ENCODE measurements around the gene ITCH. TPM values are rescaled to one million over a fixed set of nuclear protein-coding genes. Genes with fewer than 3 reads are reported as not detected.
"Not testable (repeated sequence)": the region's sequence is repeated elsewhere in the genome, so short reads cannot be mapped to it uniquely, and the experiment has no call there.

ITCH gene
- polyA plus RNA-seq, 3 donors from 2014 or later = 27.3 to 72.5 (median 35.7) TPM

DNA sequence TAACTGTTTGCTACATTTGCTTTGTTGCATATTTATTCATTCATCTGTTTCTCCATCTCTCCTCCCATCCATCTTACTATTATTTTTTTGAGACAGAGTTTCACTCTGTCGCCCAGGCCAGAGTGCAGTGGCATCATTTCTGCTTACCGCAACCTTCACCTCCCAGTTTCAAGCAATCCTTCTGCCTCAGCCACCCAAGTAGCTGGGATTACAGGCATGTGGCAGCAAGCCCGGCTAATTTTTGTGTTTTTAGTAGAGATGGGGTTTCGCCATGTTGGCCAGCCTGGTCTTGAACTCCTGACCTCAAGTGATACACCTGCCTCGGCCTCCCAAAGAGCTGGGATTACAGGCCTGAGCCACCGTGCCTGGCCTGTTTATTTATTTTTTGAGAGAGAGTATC is 9.6 kb upstream of the ITCH start:
- not testable (repeated sequence) for DNase-seq; H3K4me3 Mint-ChIP-seq; H3K9me3 Mint-ChIP-seq; H3K36me3 Mint-ChIP-seq; H3K27me3 Mint-ChIP-seq (ENCODE audit: low read depth in 3 of 3); H3K27ac Mint-ChIP-seq
- H3K4me1 Mint-ChIP-seq = peaks cover 9 to 12% of the 10 kb centered on the region in 2 donors

GRCh38 chr20:34355427-34355826 is 7.6 kb upstream of the ITCH start:
- H3K36me3 Mint-ChIP-seq = no peaks in the 10 kb centered on the region

DNA sequence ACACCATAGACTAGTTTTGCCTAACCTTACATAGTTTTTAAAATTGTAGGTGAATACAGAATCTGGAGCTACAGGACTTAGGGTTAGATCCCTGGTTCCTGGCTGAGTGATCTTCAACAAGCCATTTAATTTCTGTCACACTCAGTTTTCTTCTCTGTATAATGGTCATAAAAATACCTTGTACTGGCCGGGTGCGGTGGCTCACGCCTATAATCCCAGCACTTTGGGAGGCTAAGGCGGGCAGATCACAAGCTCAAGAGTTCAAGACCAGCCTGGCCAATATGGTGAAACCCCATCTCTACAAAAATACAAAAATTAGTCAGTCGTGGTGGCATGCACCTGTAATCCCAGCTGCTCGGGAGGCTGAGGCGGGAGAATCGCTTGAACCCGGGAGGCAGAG is 3.3 kb upstream of the ITCH start:
- Mint-ChIP-seq H3K4me1 (peaks cover 13 to 15% of the 10 kb centered on the region in 2 donors), H3K27me3 (ENCODE audit: low read depth in 3 of 3) (peaks cover 2 to 17% (median 4%) of the 10 kb centered on the region in 3 donors)
- DNase-seq, H3K27ac Mint-ChIP-seq, H3K4me3 Mint-ChIP-seq, H3K9me3 Mint-ChIP-seq, H3K36me3 Mint-ChIP-seq: not testable (repeated sequence)

More at GRCh38 chr20:34355427-34355826, 7.6 kb upstream of the ITCH start:
- peaks cover 0 to 4% (median 0%) of the 10 kb centered on the region in 6 donors for H3K9me3 Mint-ChIP-seq
- no peak overlapping the region for H3K4me3 Mint-ChIP-seq
- H3K27me3 Mint-ChIP-seq (ENCODE audit: low read depth in 3 of 3) = no peaks in the 10 kb centered on the region
- peaks cover 0 to 3% of the 10 kb centered on the region in 2 donors for H3K4me1 Mint-ChIP-seq
- no peak for DNase-seq
- H3K27ac Mint-ChIP-seq = no peak overlapping the region

GRCh38 chr20:34362502-34363061 is 491 bp upstream of the ITCH start:
- DNase-seq = no peak
- H3K4me3 Mint-ChIP-seq = peak overlapping the region; percentile 83 to 100 (median 96)
- no peaks in the 10 kb centered on the region for H3K9me3 Mint-ChIP-seq
- peaks cover 4 to 21% (median 6%) of the 10 kb centered on the region in 3 donors for H3K27me3 Mint-ChIP-seq (ENCODE audit: low read depth in 3 of 3)
- H3K4me1 Mint-ChIP-seq = peaks cover 37 to 40% of the 10 kb centered on the region in 2 donors
- peaks cover 5 to 10% (median 7%) of the 10 kb centered on the region in 3 donors for H3K36me3 Mint-ChIP-seq
- peak overlapping the region; percentile 78 to 100 (median 99) for H3K27ac Mint-ChIP-seq

DNA sequence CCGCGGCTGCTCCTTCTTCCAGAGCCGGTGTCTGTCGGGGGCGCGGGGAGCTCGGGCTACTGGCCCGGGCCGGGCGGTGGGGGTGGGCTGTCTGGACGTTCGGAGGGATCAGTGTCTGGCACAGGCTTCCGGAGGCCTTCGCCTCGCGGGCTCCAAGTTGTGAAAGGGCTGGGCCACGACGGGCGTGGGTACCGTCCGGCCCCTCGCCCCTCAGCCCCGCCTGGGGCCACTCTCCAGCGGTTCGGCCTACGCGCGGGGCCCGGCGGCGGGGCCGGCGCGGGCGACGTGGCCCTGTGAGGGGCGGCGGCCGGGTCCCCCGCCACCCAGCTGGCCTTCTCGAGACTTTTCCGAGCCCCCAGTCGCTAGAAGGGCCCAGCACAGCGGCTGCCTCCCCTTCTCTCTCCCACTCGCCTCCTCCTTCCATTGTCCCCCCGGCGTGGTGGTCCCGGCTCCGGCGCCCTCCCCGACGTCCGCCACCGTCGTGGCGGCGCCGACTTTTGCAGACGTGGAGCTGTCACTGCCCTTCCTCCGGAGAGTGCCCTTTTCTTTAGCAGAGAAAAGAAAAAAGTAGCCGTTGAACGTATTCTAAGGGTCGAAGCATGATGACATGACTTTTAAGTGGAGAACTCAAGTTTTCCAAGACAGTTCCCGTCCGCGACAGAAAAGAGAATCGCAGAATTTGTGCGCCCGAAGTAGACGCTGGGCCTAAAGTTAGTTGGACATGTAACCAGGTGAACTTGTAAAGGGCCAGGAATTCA is 571 bp downstream of the ITCH start:
- Mint-ChIP-seq H3K36me3 (peaks cover 5 to 10% (median 7%) of the 10 kb centered on the region in 3 donors), H3K9me3 (no peaks in the 10 kb centered on the region), H3K27me3 (ENCODE audit: low read depth in 3 of 3) (peaks cover 4 to 22% (median 6%) of the 10 kb centered on the region in 3 donors), H3K4me3 (peak overlapping the region; percentile 83 to 100 (median 96)), H3K4me1 (peaks cover 48 to 51% of the 10 kb centered on the region in 2 donors), H3K27ac (peak overlapping the region; percentile 78 to 100 (median 99))
- DNase-seq = no peak

GRCh38 chr20:34364223-34364506 is 1.1 kb downstream of the ITCH start:
- Mint-ChIP-seq H3K4me3 (peak overlapping the region; percentile 83 to 96 (median 89)), H3K27me3 (ENCODE audit: low read depth in 3 of 3) (peaks cover 4 to 26% (median 6%) of the 10 kb centered on the region in 3 donors), H3K4me1 (peaks cover 53 to 56% of the 10 kb centered on the region in 2 donors), H3K9me3 (no peaks in the 10 kb centered on the region), H3K36me3 (peaks cover 5 to 11% (median 11%) of the 10 kb centered on the region in 3 donors), H3K27ac (peak overlapping the region; percentile 78 to 94 (median 91))
- no peak for DNase-seq

GRCh38 chr20:34365765-34366213 is 2.7 kb downstream of the ITCH start:
- peak; percentile 71 to 78 (median 75) for DNase-seq
- Mint-ChIP-seq H3K27me3 (ENCODE audit: low read depth in 3 of 3) (peaks cover 4 to 33% (median 6%) of the 10 kb centered on the region in 3 donors), H3K9me3 (no peaks in the 10 kb centered on the region), H3K4me1 (peaks cover 69 to 70% of the 10 kb centered on the region in 2 donors), H3K27ac (peak overlapping the region; percentile 78 to 94 (median 92)), H3K36me3 (peaks cover 12 to 26% (median 23%) of the 10 kb centered on the region in 3 donors), H3K4me3 (peak overlapping the region; percentile 83 to 96 (median 89))

- Mint-ChIP-seq H3K9me3 (no peaks in the 10 kb centered on the region), H3K4me3 (peak overlapping the region; percentile 77 to 93 (median 79)), H3K36me3 (peaks cover 12 to 29% (median 27%) of the 10 kb centered on the region in 3 donors), H3K27me3 (ENCODE audit: low read depth in 3 of 3) (peaks cover 4 to 33% (median 6%) of the 10 kb centered on the region in 3 donors), H3K4me1 (peaks cover 72 to 76% of the 10 kb centered on the region in 2 donors), H3K27ac (peak overlapping the region; percentile 78 to 95 (median 93))
- DNase-seq = no peak
Measured at GRCh38 chr20:34367155-34367554, 4.1 kb downstream of the ITCH start.

- Mint-ChIP-seq H3K27me3 (ENCODE audit: low read depth in 3 of 3) (peaks cover 4 to 31% (median 6%) of the 10 kb centered on the region in 3 donors), H3K36me3 (peaks cover 12 to 29% (median 27%) of the 10 kb centered on the region in 3 donors), H3K4me1 (peaks cover 71 to 74% of the 10 kb centered on the region in 2 donors), H3K27ac (peak overlapping the region; percentile 78 to 95 (median 93)), H3K4me3 (peak overlapping the region; percentile 73 to 93 (median 79))
- DNase-seq, H3K9me3 Mint-ChIP-seq: not testable (repeated sequence)
Measured at GRCh38 chr20:34367911-34368310, 4.8 kb downstream of the ITCH start.

GRCh38 chr20:34368547-34368946 is 5.5 kb downstream of the ITCH start:
- no peak for DNase-seq
- Mint-ChIP-seq H3K36me3 (peaks cover 14 to 29% (median 27%) of the 10 kb centered on the region in 3 donors), H3K9me3 (no peaks in the 10 kb centered on the region), H3K27ac (peak overlapping the region; percentile 78 to 95 (median 93)), H3K4me1 (peaks cover 70 to 73% of the 10 kb centered on the region in 2 donors), H3K27me3 (ENCODE audit: low read depth in 3 of 3) (peaks cover 0 to 26% (median 4%) of the 10 kb centered on the region in 3 donors), H3K4me3 (peak overlapping the region; percentile 73 to 93 (median 79))

DNA sequence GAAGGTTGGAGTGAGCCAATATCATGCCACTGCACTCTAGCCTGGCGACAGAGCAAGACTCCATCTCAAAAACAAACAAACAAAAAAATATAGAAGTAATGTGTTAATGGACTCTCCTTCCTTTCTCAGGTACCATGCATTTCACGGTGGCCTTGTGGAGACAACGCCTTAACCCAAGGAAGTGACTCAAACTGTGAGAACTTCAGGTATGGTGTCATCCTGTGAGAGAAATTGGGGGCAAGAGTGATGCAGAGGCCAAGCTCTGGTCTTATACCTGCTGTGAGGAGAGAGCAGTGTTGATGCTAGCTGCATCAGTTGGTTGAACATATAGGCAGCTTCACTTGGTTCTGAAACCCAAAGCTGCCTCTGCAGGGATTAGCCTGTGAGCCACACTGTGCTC is 6.2 kb downstream of the ITCH start:
- Mint-ChIP-seq H3K27ac (peak overlapping the region; percentile 78 to 95 (median 93)), H3K4me1 (peaks cover 68 to 76% of the 10 kb centered on the region in 2 donors)

DNA sequence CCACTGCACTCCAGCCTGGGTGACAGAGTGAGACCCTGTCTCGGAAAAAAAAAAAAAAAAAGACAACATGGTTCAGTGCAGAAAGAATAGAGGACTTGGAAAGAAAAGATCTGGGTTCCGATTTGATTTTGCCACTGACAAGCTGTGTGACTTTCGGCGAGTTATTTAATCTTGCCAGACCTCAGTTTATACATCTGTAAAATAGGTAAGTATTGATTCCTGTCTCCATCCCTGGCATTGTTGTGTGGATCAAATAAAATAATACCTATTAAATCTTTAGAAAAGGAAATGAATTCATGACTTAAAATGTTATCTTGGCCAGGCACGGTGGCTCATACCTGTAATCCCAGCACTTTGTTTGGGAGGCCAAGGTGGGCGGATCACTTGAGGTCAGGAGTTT is 7.0 kb downstream of the ITCH start:
- no peak for DNase-seq
- H3K27me3 Mint-ChIP-seq (ENCODE audit: low read depth in 3 of 3) = peaks cover 0 to 12% (median 4%) of the 10 kb centered on the region in 3 donors
- H3K4me1 Mint-ChIP-seq = peaks cover 66 to 75% of the 10 kb centered on the region in 2 donors
- H3K9me3 Mint-ChIP-seq = no peaks in the 10 kb centered on the region
- H3K36me3 Mint-ChIP-seq = peaks cover 16 to 32% (median 27%) of the 10 kb centered on the region in 3 donors
- H3K27ac Mint-ChIP-seq = peak overlapping the region; percentile 78 to 95 (median 93)
- H3K4me3 Mint-ChIP-seq = peak overlapping the region in 3 of 5 donors; percentile 18 to 79 (median 38)

More for the DNA sequence above, 6.2 kb downstream of the ITCH start:
- Mint-ChIP-seq H3K36me3 (peaks cover 16 to 30% (median 27%) of the 10 kb centered on the region in 3 donors), H3K4me3 (peak overlapping the region; percentile 73 to 93 (median 79)), H3K27me3 (ENCODE audit: low read depth in 3 of 3) (peaks cover 0 to 19% (median 4%) of the 10 kb centered on the region in 3 donors), H3K9me3 (no peaks in the 10 kb centered on the region)
- peak; percentile 52 to 62 (median 53) for DNase-seq

- Mint-ChIP-seq H3K36me3 (peaks cover 11 to 28% (median 17%) of the 10 kb centered on the region in 3 donors), H3K4me1 (peaks cover 61 to 75% of the 10 kb centered on the region in 2 donors), H3K4me3 (no peak overlapping the region), H3K9me3 (no peaks in the 10 kb centered on the region), H3K27me3 (ENCODE audit: low read depth in 3 of 3) (peaks cover 0 to 14% (median 0%) of the 10 kb centered on the region in 3 donors), H3K27ac (peak overlapping the region; percentile 33 to 90 (median 60))
- DNase-seq = no peak
Measured at GRCh38 chr20:34373445-34373844, 10.4 kb downstream of the ITCH start.

All from immature natural killer cell (primary cell).